H7 (cell line): Measurements from ENCODE around the gene TFR2. TPM values are rescaled to one million over a fixed set of nuclear protein-coding genes. Genes with fewer than 3 reads are reported as not detected.
A peak's percentile ranks its signal among the peaks of the same experiment; 100 is the strongest.

Experiments used
- DNase-seq: peaks from one replicate; pipeline ENCODE4 v3.0.0; 2012
- H3K27me3 ChIP-seq: 2 replicates; pipeline ENCODE4 v1.6.0; 2011; ENCODE audit warnings: mild to moderate bottlenecking, low read length; ENCODE audit not compliant: control insufficient read depth, insufficient read depth
- H3K36me3 ChIP-seq: replicated peaks from 2 replicates; pipeline ENCODE4 v1.5.1; 2011; ENCODE audit warnings: low read length; ENCODE audit not compliant: control insufficient read depth, insufficient read depth
- H3K4me3 ChIP-seq: 2 replicates; pipeline ENCODE4 v1.5.1; 2011; ENCODE audit warnings: low read depth, mild to moderate bottlenecking, control low read depth, low read length, moderate library complexity; ENCODE audit not compliant: insufficient read depth
- total RNA-seq: library from RNA; depleted of rRNA; stranded (reverse); fragments of >200 nt; shearing (Covaris generic); gene quantifications from 2 replicates; pipeline ENCODE4 v1.2.3, GENCODE V29; 2014

The TFR2 gene
- total RNA-seq, 1 experiment from 2014 or later = 2.0 TPM

- peak; percentile 32 for DNase-seq
- H3K36me3 ChIP-seq = no peaks in the 10 kb centered on the region
- H3K4me3 ChIP-seq = no peak overlapping the region
- no peaks in the 10 kb centered on the region for H3K27me3 ChIP-seq
Measured at GRCh38 chr7:100641860-100642533, 645 bp upstream of the TFR2 start.

- no peaks in the 10 kb centered on the region; the same call in 1 of the 2 replicates for H3K27me3 ChIP-seq
- H3K36me3 ChIP-seq = no peaks in the 10 kb centered on the region
- H3K4me3 ChIP-seq = no peak overlapping the region
- DNase-seq = peak; percentile 65
Measured at GRCh38 chr7:100640517-100641440, 573 bp downstream of the TFR2 start.

- DNase-seq = no peak
- H3K4me3 ChIP-seq = no peak overlapping the region
- H3K36me3 ChIP-seq = no peaks in the 10 kb centered on the region
- no peaks in the 10 kb centered on the region; the same call in 1 of the 2 replicates for H3K27me3 ChIP-seq
Measured at GRCh38 chr7:100639995-100640516, 1.3 kb downstream of the TFR2 start.

- Histone ChIP-seq H3K4me3 (peak overlapping the region; percentile 70), H3K27me3 (peaks cover 18% of the 10 kb centered on the region), H3K36me3 (no peaks in the 10 kb centered on the region)
- DNase-seq = peak; percentile 88
Measured at GRCh38 chr7:100632951-100633717, 8.2 kb downstream of the TFR2 start.

- H3K4me3 ChIP-seq = no peak overlapping the region
- no peak for DNase-seq
- no peaks in the 10 kb centered on the region for H3K36me3 ChIP-seq
- peaks cover 27% of the 10 kb centered on the region for H3K27me3 ChIP-seq
Measured at GRCh38 chr7:100630066-100630465, 11.3 kb downstream of the TFR2 start.

GRCh38 chr7:100629117-100629716 is 12.1 kb downstream of the TFR2 start:
- Histone ChIP-seq H3K27me3 (peaks cover 27% of the 10 kb centered on the region), H3K4me3 (no peak overlapping the region), H3K36me3 (no peaks in the 10 kb centered on the region)
- peak; percentile 94 for DNase-seq

- Histone ChIP-seq H3K36me3 (no peaks in the 10 kb centered on the region), H3K27me3 (peaks cover 14% of the 10 kb centered on the region), H3K4me3 (peak overlapping the region; percentile 35)
- DNase-seq = no peak
Measured at GRCh38 chr7:100627238-100627549, 14.2 kb downstream of the TFR2 start.

GRCh38 chr7:100626530-100627237 is 14.7 kb downstream of the TFR2 start:
- Histone ChIP-seq H3K27me3 (peaks cover 10% of the 10 kb centered on the region), H3K4me3 (peak overlapping the region; percentile 35), H3K36me3 (no peaks in the 10 kb centered on the region)
- peak; percentile 99 for DNase-seq

GRCh38 chr7:100626055-100626454 is 15.3 kb downstream of the TFR2 start:
- no peaks in the 10 kb centered on the region for H3K36me3 ChIP-seq
- peaks cover 9% of the 10 kb centered on the region for H3K27me3 ChIP-seq
- peak overlapping the region; percentile 35 for H3K4me3 ChIP-seq
- DNase-seq = no peak

GRCh38 chr7:100623951-100624824 is 17.2 kb downstream of the TFR2 start:
- Histone ChIP-seq H3K4me3 (no peak overlapping the region), H3K27me3 (peaks cover 9% of the 10 kb centered on the region), H3K36me3 (no peaks in the 10 kb centered on the region)
- no peak for DNase-seq

GRCh38 chr7:100621554-100621953 is 19.8 kb downstream of the TFR2 start:
- Histone ChIP-seq H3K36me3 (no peaks in the 10 kb centered on the region), H3K4me3 (no peak overlapping the region), H3K27me3 (peaks cover 6% of the 10 kb centered on the region)
- DNase-seq = peak; percentile 15

- H3K27me3 ChIP-seq = peaks cover 1% of the 10 kb centered on the region
- no peak for DNase-seq
- no peaks in the 10 kb centered on the region for H3K36me3 ChIP-seq
Measured at GRCh38 chr7:100620804-100621203, 20.5 kb downstream of the TFR2 start.

GRCh38 chr7:100620239-100620638 is 21.1 kb downstream of the TFR2 start:
- DNase-seq = no peak
- Histone ChIP-seq H3K27me3 (no peaks in the 10 kb centered on the region), H3K36me3 (no peaks in the 10 kb centered on the region), H3K4me3 (no peak overlapping the region)

More at GRCh38 chr7:100620804-100621203, 20.5 kb downstream of the TFR2 start:
- H3K4me3 ChIP-seq = no peak overlapping the region
